Measurements from ENCODE around the gene CFAP47.
"Not testable (repeated sequence)": the region's sequence is repeated elsewhere in the genome, so short reads cannot be mapped to it uniquely, and the experiment has no call there.

CFAP47 gene

GRCh38 chrX:35919536-35920309 is at the start of gene CFAP47:
CFAP47 (plus strand) TSS chrX:35919734; CDS start chrX:35919800, 66 bp downstream.
- no peak for DNase-seq

- no peak for DNase-seq
These were observed 38.9 kb upstream of the CFAP47 start for GRCh38 chrX:35880601-35881000.

- DNase-seq, result no peak
These were observed 33.4 kb upstream of the CFAP47 start for GRCh38 chrX:35886135-35886534.

GRCh38 chrX:35890699-35891098 is 28.8 kb upstream of the CFAP47 start:
- no peak for DNase-seq

GRCh38 chrX:35986816-35987215 is 67.3 kb downstream of the CFAP47 start:
- DNase-seq, result not testable (repeated sequence)

- no peak for DNase-seq
These were observed 87.7 kb downstream of the CFAP47 start for GRCh38 chrX:36007207-36007606.

- no peak for DNase-seq
These were observed 99.6 kb downstream of the CFAP47 start for GRCh38 chrX:36019125-36019524.

GRCh38 chrX:36035550-36035949 is 116.0 kb downstream of the CFAP47 start:
- no peak for DNase-seq

GRCh38 chrX:36062778-36063177 is 143.2 kb downstream of the CFAP47 start:
- DNase-seq, result no peak

- no peak for DNase-seq
These were observed 151.5 kb downstream of the CFAP47 start for GRCh38 chrX:36071061-36071460.

- not testable (repeated sequence) for DNase-seq
These were observed 155.5 kb downstream of the CFAP47 start for GRCh38 chrX:36075009-36075408.

- no peak for DNase-seq
These were observed 163.7 kb downstream of the CFAP47 start for GRCh38 chrX:36083256-36083655.

- DNase-seq, result no peak
These were observed 167.8 kb downstream of the CFAP47 start for GRCh38 chrX:36087366-36087765.

GRCh38 chrX:36088939-36089338 is 169.4 kb downstream of the CFAP47 start:
- not testable (repeated sequence) for DNase-seq

- DNase-seq, result no peak
These were observed 182.9 kb downstream of the CFAP47 start for GRCh38 chrX:36102425-36102824.

- no peak for DNase-seq
These were observed 196.7 kb downstream of the CFAP47 start for GRCh38 chrX:36116222-36116621.

- no peak for DNase-seq
These were observed 239.7 kb downstream of the CFAP47 start for GRCh38 chrX:36159254-36159653.

GRCh38 chrX:36160081-36160480 is 240.5 kb downstream of the CFAP47 start:
- DNase-seq, result no peak

- no peak for DNase-seq
These were observed 279.0 kb downstream of the CFAP47 start for GRCh38 chrX:36198575-36198974.

GRCh38 chrX:36199928-36200327 is 280.4 kb downstream of the CFAP47 start:
- no peak for DNase-seq

- no peak for DNase-seq
These were observed 295.4 kb downstream of the CFAP47 start for GRCh38 chrX:36214924-36215323.

- no peak for DNase-seq
These were observed 299.3 kb downstream of the CFAP47 start for GRCh38 chrX:36218801-36219200.

- DNase-seq, result not testable (repeated sequence)
These were observed 315.4 kb downstream of the CFAP47 start for GRCh38 chrX:36234840-36235528.

- DNase-seq, result no peak
These were observed 321.9 kb downstream of the CFAP47 start for GRCh38 chrX:36241397-36241796.
